K562 (cell line): Measurements from ENCODE around the gene RCOR2. TPM values are rescaled to one million over a fixed set of nuclear protein-coding genes. Genes with fewer than 3 reads are reported as not detected.

Experiments used
- ARID3A ChIP-seq: IDR thresholded peaks from 2 replicates; pipeline ENCODE4 v1.6.1; 2012; ENCODE audit warnings: low read depth, low read length, improper control_type of control experiment, borderline replicate concordance
- CREB1 ChIP-seq, 2 experiments: sonication (generic) in 1 of 2; formaldehyde crosslinking in 1 of 2; IDR thresholded peaks; 2 replicates each; pipeline versions ENCODE4 v1.6.1 to v1.8.0; 2012 to 2022; ENCODE audit warnings: inconsistent platforms in 1 of 2, mild to moderate bottlenecking in 1 of 2, missing genetic modification reagents in 1 of 2, moderate library complexity in 1 of 2
- CTCF ChIP-seq, 3 experiments: IDR thresholded peaks in 2 of 3; conservative IDR thresholded peaks in 1 of 3; 2 replicates each; pipeline ENCODE4 v1.5.1; 2011 to 2012; ENCODE audit warnings: low read length in 3 of 3, mild to moderate bottlenecking in 3 of 3, control low read depth in 2 of 3, improper control_type of control experiment in 1 of 3, inconsistent platforms in 1 of 3, low read depth in 1 of 3, mixed read lengths in 1 of 3, moderate library complexity in 1 of 3; ENCODE audit not compliant: insufficient read depth in 2 of 3
- E2F1 ChIP-seq: sonication (generic); formaldehyde crosslinking; IDR thresholded peaks from 2 replicates; pipeline ENCODE4 v1.8.1; 2023; ENCODE audit warnings: mild to moderate bottlenecking, missing genetic modification reagents, moderate library complexity
- ELF2 ChIP-seq: fragments of 250-450 bp; sonication (Bioruptor Pico); IDR thresholded peaks from 2 replicates; pipeline ENCODE4 v1.5.0; 2021; ENCODE audit warnings: mild to moderate bottlenecking
- FOS ChIP-seq: IDR thresholded peaks from 3 replicates; pipeline ENCODE4 v1.6.1; 2011; ENCODE audit not compliant: insufficient read length; ENCODE audit errors: extremely low read depth
- FOXK2 ChIP-seq, 2 experiments: fragments of 450-650 bp; IDR thresholded peaks in 1 of 2; conservative IDR thresholded peaks in 1 of 2; 2 replicates each; pipeline ENCODE4 v1.6.1; 2016; ENCODE audit warnings: low read depth in 2 of 2, mild to moderate bottlenecking in 1 of 2
- KDM5B ChIP-seq: fragments of 200-600 bp; sonication (generic); IDR thresholded peaks from 2 replicates; pipeline ENCODE4 v1.6.1; 2012; ENCODE audit warnings: low read depth, mild to moderate bottlenecking, moderate library complexity, low read length, control low read depth, inconsistent platforms; ENCODE audit not compliant: insufficient replicate concordance
- MTA2 ChIP-seq: fragments of 450-650 bp; IDR thresholded peaks from 2 replicates; pipeline ENCODE4 v1.6.1; 2016; ENCODE audit warnings: low read depth
- NFATC3 ChIP-seq: fragments of 450-650 bp; IDR thresholded peaks from 2 replicates; pipeline ENCODE4 v1.6.1; 2017; ENCODE audit warnings: mild to moderate bottlenecking
- SUPT5H ChIP-seq: fragments of 450-650 bp; IDR thresholded peaks from 2 replicates; pipeline ENCODE4 v1.6.1; 2016
- TFAM ChIP-seq: fragments of 250-450 bp; sonication (Bioruptor Pico); conservative IDR thresholded peaks from 2 replicates; pipeline ENCODE4 v1.5.0; 2021; ENCODE audit warnings: mild to moderate bottlenecking, moderate library complexity
- U2AF1 ChIP-seq: fragments of 200-400 bp; formaldehyde crosslinking; optimal IDR thresholded peaks from 2 replicates; pipeline ENCODE3; 2017; ENCODE audit warnings: mild to moderate bottlenecking, low read depth, low read length, moderate library complexity
- U2AF2 ChIP-seq: fragments of 200-400 bp; formaldehyde crosslinking; optimal IDR thresholded peaks from 2 replicates; pipeline ENCODE3; 2017; ENCODE audit warnings: low read depth, mild to moderate bottlenecking, low read length
- WHSC1 ChIP-seq: IDR thresholded peaks from one replicate; pipeline ENCODE4 v1.6.1; 2012; ENCODE audit warnings: low read length, control low read depth, inconsistent platforms
- ZNF197 ChIP-seq: fragments of 200-800 bp; sonication (Bioruptor generic); IDR thresholded peaks from 2 replicates; pipeline ENCODE4 v1.6.1; 2016; ENCODE audit warnings: low read depth, missing genetic modification characterization, missing compliant biosample characterization
- ZNF274 ChIP-seq: IDR thresholded peaks from 2 replicates; pipeline ENCODE4 v1.6.1; 2011; ENCODE audit warnings: low read depth, mild to moderate bottlenecking, low read length, moderate library complexity, borderline replicate concordance
- ZNF785 ChIP-seq: fragments of 250-450 bp; sonication (Bioruptor Pico); IDR thresholded peaks from 2 replicates; pipeline ENCODE4 v1.4.0; 2020; ENCODE audit warnings: mild to moderate bottlenecking
- ZNF830 ChIP-seq: fragments of 250-450 bp; sonication (Bioruptor Pico); IDR thresholded peaks from 2 replicates; pipeline ENCODE4 v1.5.0; 2021; ENCODE audit warnings: mild to moderate bottlenecking
- polyA plus RNA-seq, 8 experiments: library from polyadenylated mRNA; depleted of rRNA in 4 of 8; stranded (reverse) in 5 of 8; unstranded in 3 of 8; fragments of >200 nt; fragmentation: Nextera tagmentation in 2 of 8; fragmentation: Illumina TruSeq in 1 of 8; extraction: Ambion mirVana in 2 of 8; extraction: Trizol in 1 of 8; gene quantifications; 2 replicates each; pipeline versions ENCODE4 v1.2.1 to v1.2.3, GENCODE V29; 2011 to 2014; ENCODE audit warnings: inconsistent platforms in 1 of 8, missing spikeins in 1 of 8
- total RNA-seq, 7 experiments: library from RNA; depleted of rRNA in 6 of 7; stranded (reverse); fragments of >200 nt in 6 of 7; fragmentation: Illumina TruSeq in 2 of 7; extraction: Trizol in 2 of 7; gene quantifications; 2 replicates each; pipeline versions ENCODE4 v1.2.1 to v1.2.3, GENCODE V29; 2011 to 2021; ENCODE audit warnings: low replicate concordance in 1 of 7
- TF ChIP-seq, protein P1 (sequence below): sonication (generic); formaldehyde crosslinking; IDR thresholded peaks from 2 replicates; pipeline ENCODE4 v1.8.0; 2022; ENCODE audit warnings: missing genetic modification reagents, mild to moderate bottlenecking, borderline replicate concordance

The RCOR2 gene
- total and polyA plus RNA-seq, 9 of the 15 experiments (the other 6 are each of a cell fraction or from before 2014, with no cell fraction given): 0.04 to 6.5 (median 2.5) TPM; not detected in 1

DNA sequence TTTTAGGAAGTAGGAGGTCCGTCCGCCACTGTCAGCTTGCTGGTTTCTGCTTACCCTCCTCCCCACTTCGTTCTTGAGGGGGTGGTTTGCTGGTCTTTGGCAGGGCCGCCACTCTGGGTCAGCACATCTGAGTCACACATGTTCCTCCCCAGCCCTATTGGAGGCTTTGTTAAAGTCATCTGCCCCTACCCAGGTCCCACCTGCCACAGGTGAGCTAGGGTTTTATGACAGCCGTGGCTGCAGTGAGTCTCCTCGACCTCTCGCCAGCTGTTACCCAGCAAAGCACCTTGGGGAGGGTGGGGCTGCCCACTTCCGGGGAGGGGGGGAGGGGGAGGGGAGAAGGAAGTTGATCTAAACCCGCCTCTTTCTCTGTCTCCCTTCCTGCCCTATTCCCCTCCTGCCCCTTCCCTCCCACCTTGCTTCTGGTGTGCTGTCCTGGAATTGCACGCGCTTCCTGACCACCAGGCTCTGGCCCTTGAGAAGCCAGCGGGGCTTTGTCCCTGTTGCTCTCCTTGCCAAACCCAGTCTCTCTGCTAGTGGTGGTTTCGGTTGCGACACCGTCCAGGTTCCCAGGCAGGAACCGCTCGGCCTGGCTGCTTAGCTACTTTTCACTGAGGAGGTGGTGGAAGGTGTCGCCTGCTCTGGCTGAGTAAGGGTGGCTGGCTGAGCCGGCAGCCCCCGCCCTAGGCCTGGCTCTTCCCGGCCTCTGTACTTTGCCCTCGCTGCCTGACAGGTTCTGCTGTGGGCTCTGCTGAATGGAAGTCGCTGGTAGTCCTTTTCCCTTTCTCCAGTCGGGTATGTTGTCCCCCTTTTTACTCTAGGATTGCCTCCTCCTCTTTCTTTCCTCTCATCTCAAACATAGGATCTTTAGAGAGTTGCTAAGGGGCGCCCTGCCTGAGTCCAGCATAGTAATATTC lies 28.5 kb downstream of the RCOR2 start (continued):
- TF ChIP-seq FOS (no peak), U2AF1 (no peak), ELF2 (CRISPR knock-in tag) (no peak), KDM5B (peak; percentile 50), ZNF197 (CRISPR knock-in tag) (no peak), CTCF (IDR thresholded peaks at IDR 0.05 in 2 of 3, conservative IDR thresholded peaks at IDR 0.05 in 1 of 3; ENCODE audit: insufficient read depth in 2 of 3, low read depth in 1 of 3, low read length in 3 of 3) (peak in 1 of 3 experiments; percentile 4; a peak in 1 of 6 replicates), ZNF830 (CRISPR knock-in tag) (no peak), E2F1 (no peak), U2AF2 (no peak), ARID3A (no peak), SUPT5H (peak; percentile 69), WHSC1 (no peak), TFAM (CRISPR knock-in tag) (no peak), ZNF785 (CRISPR knock-in tag) (no peak), ZNF274 (no peak), FOXK2 (conservative IDR thresholded peaks at IDR 0.05 in 1 of 2, IDR thresholded peaks at IDR 0.05 in 1 of 2; ENCODE audit: low read depth in 2 of 2) (0 out of 4 replicates have a peak, but pooled peaks of 1 of the 2 experiments have one; percentile 24), CREB1 (IDR thresholded peaks at IDR 0.05) (no peak), CREB1 (CRISPR knock-in tag; IDR thresholded peaks at IDR 0.05) (no peak), MTA2 (no peak), NFATC3 (no peak)
- TF ChIP-seq, protein P1, sequence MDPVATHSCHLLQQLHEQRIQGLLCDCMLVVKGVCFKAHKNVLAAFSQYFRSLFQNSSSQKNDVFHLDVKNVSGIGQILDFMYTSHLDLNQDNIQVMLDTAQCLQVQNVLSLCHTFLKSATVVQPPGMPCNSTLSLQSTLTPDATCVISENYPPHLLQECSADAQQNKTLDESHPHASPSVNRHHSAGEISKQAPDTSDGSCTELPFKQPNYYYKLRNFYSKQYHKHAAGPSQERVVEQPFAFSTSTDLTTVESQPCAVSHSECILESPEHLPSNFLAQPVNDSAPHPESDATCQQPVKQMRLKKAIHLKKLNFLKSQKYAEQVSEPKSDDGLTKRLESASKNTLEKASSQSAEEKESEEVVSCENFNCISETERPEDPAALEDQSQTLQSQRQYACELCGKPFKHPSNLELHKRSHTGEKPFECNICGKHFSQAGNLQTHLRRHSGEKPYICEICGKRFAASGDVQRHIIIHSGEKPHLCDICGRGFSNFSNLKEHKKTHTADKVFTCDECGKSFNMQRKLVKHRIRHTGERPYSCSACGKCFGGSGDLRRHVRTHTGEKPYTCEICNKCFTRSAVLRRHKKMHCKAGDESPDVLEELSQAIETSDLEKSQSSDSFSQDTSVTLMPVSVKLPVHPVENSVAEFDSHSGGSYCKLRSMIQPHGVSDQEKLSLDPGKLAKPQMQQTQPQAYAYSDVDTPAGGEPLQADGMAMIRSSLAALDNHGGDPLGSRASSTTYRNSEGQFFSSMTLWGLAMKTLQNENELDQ (CRISPR knock-in tag): no peak
